GM19455 (cell line): ENCODE measurements around the gene INPP5J.
"Not testable (repeated sequence)": the region's sequence is repeated elsewhere in the genome, so short reads cannot be mapped to it uniquely, and the experiment has no call there.

Source experiments
- ATAC-seq: cut with Tn5 transposase; IDR thresholded peaks from one replicate; pipeline ENCODE4 v1.9.1; 2021; ENCODE audit not compliant: unreplicated experiment

Gene INPP5J

GRCh38 chr22:31148953-31149627 is 26.3 kb downstream of the INPP5J start:
- ATAC-seq = no peak

- ATAC-seq = no peak
These were observed 27.8 kb downstream of the INPP5J start for GRCh38 chr22:31150615-31151014.

GRCh38 chr22:31151872-31152271 is 29.1 kb downstream of the INPP5J start:
- no peak for ATAC-seq

- no peak for ATAC-seq
These were observed 30.6 kb downstream of the INPP5J start for GRCh38 chr22:31153357-31153756.

- ATAC-seq = no peak
These were observed 32.2 kb downstream of the INPP5J start for GRCh38 chr22:31154975-31155374.

DNA sequence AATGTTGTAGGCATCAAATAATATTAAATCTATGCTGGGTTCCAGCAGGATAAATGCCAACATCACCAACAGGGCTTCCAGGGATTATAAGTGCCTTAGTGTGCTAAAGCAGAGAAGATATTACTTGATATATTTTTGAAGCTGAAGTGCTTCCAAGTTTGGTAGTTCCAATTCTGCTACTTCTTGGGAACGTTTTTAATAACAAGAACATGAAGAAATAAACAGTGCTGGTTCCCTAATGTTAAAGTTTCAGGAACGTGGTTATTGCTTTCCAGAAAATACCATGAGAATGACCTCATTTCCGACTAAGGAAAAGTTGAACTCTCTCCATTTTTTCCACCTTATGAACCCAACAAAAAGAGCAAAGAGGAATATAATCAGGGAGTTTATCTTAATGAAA is 32.7 kb downstream of the INPP5J start:
- ATAC-seq = no peak

GRCh38 chr22:31160328-31160978 is 37.7 kb downstream of the INPP5J start:
- no peak for ATAC-seq

- ATAC-seq = no peak
These were observed 38.6 kb downstream of the INPP5J start for GRCh38 chr22:31161386-31161785.

DNA sequence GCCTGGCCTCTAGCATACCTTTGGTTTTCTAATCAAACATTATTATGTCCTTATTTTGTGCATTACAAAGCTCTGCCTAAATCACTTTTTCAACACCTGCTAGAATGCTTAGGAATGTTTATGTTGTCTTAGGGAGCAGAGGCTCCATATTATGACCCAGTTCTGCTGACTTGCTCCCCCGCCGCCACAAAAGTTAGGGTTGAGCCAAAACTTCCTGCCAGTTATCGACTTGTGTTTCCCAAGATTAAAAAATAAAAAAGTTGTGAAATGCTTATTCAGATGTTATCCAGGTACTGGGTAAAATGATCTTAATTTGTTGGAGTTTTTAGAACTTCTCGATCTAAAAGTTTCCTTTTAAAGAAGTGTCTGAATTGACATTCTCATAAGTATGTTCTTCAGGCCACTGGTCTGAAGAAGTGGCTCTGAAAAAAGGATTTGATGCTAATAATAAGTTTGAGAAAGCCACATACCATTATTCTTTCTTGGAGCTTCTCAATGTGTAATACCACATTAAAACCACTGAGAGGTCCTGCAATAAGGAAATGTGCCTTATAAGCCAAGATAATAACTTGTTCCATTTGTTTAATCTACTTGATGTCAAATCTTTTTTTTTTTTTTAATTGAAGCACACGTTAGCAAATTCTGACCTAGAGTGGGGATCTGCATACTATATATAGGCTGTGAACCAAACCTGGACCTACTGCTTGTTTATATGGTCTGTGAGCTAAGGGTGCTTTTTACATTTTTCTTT is 39.4 kb downstream of the INPP5J start:
- no peak for ATAC-seq

DNA sequence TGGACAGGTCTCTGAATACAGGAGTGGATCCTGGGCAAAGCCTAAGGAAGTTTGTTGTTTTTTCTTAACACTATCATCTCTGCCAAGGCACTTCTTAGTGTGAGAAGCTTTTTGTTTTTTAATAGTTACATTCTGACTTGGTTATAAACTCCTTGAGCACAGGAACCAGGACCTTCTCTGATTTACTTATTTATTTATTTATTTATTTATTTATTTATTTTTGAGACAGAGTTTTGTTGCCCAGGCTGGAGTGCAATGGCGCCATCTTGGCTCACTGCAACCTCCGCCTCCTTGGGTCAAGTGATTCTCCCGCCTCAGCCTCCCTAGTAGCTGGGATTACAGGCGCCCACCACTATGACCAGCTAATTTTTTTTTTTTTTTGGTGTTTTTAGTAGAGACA is 48.2 kb downstream of the INPP5J start:
- no peak for ATAC-seq

DNA sequence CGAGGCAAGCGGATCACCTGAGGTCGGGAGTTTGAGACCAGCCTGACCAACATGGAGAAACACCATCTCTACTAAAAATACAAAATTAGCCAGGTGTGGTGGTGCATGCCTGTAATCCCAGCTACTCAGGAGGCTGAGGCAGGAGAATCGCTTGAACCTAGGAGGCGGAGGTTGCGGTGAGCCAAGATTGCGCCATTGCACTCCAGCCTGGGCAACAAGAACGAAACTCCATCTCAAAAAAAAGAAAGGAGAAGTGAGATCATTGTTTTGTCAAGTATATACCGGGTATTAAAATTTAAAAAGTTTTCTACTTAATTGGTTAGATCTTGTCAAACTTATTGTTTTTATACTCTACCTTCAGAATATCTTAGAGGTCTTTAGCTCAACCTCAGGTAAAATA is 49.0 kb downstream of the INPP5J start:
- ATAC-seq = not testable (repeated sequence)

- ATAC-seq = no peak
These were observed 50.8 kb downstream of the INPP5J start for GRCh38 chr22:31173386-31174145.

GRCh38 chr22:31176923-31177322 is 54.2 kb downstream of the INPP5J start:
- ATAC-seq = no peak

DNA sequence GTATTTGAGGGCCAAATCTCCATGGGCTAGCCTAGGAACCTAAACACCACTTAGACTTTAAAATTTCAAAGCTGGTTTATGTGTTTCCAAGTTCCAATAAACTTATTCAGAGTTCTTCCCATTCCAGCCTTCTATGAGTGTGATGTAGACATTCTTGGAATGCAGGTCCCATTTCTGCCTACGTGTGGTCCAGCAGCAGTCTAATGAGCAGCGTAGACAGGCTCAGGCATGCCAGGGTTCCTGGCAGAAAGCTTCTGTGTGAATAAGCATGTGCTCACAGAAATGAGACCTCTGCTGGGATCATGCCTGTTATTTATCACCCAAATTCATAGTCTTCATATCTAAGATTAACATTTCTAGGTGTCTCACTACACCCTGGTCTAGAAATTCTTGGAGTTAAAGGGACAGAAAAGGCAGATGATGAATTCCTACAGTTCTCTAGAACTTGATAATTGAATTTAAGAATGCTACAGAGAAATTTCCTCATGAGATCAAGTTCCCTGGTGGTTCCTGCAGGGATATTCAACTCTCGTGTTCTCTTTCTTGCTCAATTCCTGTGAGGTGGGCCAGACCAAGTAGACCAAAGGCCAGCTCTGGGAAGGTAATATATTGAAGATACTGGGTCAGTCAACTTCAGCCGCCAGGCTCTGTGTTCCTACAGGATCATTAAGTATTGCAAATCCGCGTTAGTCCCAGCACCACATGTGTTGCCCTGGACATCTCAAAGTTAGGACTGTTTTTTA is 54.8 kb downstream of the INPP5J start:
- no peak for ATAC-seq

GRCh38 chr22:31178859-31179258 is 56.1 kb downstream of the INPP5J start:
- ATAC-seq = no peak

GRCh38 chr22:31179345-31179744 is 56.6 kb downstream of the INPP5J start:
- ATAC-seq = no peak

DNA sequence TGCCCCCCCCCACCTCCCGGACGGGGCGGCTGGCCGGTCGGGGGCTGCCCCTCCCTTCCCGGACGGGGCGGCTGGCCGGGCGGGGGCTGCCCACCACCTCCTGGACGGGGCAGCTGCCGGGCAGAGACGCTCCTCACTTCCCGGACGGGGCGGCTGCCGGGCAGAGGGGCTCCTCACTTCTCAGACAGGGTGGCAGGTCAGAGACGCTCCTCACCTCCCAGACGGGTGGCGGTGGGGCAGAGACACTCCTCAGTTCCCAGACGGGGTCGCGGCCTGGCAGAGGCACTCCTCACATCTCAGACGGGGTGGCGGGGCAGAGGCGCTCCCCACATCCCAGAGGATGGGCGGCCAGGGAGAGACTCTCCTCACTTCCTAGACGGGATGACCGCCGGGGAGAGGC is 61.2 kb downstream of the INPP5J start:
- ATAC-seq = no peak
